Measurements from ENCODE around the gene HTR7. TPM values are rescaled to one million over a fixed set of nuclear protein-coding genes. Genes with fewer than 3 reads are reported as not detected.

The HTR7 gene
- total RNA-seq, 1 donor from 2014 or later, result 0.22 TPM

- Histone ChIP-seq H3K27me3 (ENCODE audit: low read depth) (peaks cover 68% of the 10 kb centered on the region), H3K4me1 (no peaks in the 10 kb centered on the region), H3K27ac (replicated peaks) (no peak overlapping the region), H3K9me3 (replicated peaks) (peaks cover 19% of the 10 kb centered on the region), H3K4me3 (no peak overlapping the region), H3K36me3 (no peaks in the 10 kb centered on the region)
- DNase-seq, result no peak
- intact Hi-C loops (cut with micrococcal nuclease), result no loop called here
- TF ChIP-seq, protein P1, sequence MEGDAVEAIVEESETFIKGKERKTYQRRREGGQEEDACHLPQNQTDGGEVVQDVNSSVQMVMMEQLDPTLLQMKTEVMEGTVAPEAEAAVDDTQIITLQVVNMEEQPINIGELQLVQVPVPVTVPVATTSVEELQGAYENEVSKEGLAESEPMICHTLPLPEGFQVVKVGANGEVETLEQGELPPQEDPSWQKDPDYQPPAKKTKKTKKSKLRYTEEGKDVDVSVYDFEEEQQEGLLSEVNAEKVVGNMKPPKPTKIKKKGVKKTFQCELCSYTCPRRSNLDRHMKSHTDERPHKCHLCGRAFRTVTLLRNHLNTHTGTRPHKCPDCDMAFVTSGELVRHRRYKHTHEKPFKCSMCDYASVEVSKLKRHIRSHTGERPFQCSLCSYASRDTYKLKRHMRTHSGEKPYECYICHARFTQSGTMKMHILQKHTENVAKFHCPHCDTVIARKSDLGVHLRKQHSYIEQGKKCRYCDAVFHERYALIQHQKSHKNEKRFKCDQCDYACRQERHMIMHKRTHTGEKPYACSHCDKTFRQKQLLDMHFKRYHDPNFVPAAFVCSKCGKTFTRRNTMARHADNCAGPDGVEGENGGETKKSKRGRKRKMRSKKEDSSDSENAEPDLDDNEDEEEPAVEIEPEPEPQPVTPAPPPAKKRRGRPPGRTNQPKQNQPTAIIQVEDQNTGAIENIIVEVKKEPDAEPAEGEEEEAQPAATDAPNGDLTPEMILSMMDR (IDR thresholded peaks at IDR 0.05; ENCODE audit: borderline replicate concordance), result no peak
These were observed 10.4 kb downstream of the HTR7 start for GRCh38 chr10:90847436-90847835.

DNA sequence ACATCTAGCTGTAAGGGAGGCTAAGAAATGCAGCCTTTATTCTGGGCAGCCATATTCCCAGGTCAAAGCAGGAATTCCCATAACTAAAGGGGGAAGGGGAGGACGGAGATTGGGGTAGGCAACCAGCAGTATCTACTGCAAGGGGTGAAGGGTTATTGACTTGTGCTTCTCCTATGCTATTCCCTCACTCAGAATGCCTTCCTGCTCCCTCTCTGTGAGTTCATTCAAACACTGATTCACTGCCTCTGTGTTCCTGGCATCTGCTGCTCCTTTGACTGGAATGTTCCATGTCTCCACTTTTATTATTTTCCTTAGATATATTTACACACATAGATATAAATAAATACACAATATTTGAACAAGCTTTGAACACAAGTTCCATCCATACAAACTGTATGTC lies 11.1 kb downstream of the HTR7 start:
- Histone ChIP-seq H3K27ac (replicated peaks) (no peak overlapping the region), H3K4me3 (no peak overlapping the region), H3K27me3 (ENCODE audit: low read depth) (peaks cover 68% of the 10 kb centered on the region), H3K4me1 (no peaks in the 10 kb centered on the region), H3K9me3 (replicated peaks) (peaks cover 19% of the 10 kb centered on the region), H3K36me3 (no peaks in the 10 kb centered on the region)
- no peak for DNase-seq
- intact Hi-C loops (cut with micrococcal nuclease), result no loop called here
- TF ChIP-seq, protein P1 (IDR thresholded peaks at IDR 0.05; ENCODE audit: borderline replicate concordance), result no peak

GRCh38 chr10:90845726-90846125 lies 12.1 kb downstream of the HTR7 start:
- DNase-seq, result no peak
- TF ChIP-seq, protein P1 (IDR thresholded peaks at IDR 0.05; ENCODE audit: borderline replicate concordance), result no peak

DNA sequence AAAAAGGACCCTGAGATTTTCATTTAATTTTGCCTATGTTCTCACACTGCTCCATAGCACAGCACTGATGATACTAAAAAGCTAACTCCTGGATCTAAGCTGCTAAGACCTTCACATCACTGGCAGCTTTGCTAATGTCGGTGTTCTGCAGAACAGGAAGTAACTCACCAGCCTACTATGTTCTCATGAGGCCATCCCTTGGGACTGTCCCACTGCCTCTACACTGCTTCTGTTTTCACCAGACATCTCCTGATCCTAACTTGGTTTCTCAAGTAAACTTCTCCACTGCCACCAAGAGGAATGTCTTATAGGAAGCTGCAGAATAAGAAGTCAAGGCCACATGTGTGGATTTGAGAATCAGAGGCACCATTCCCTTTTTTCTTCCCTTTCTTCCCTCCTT lies 15.1 kb downstream of the HTR7 start:
- Histone ChIP-seq H3K9me3 (replicated peaks) (no peaks in the 10 kb centered on the region), H3K4me3 (no peak overlapping the region), H3K36me3 (no peaks in the 10 kb centered on the region), H3K27ac (replicated peaks) (no peak overlapping the region), H3K4me1 (no peaks in the 10 kb centered on the region), H3K27me3 (ENCODE audit: low read depth) (peaks cover 69% of the 10 kb centered on the region)
- TF ChIP-seq, protein P1 (IDR thresholded peaks at IDR 0.05; ENCODE audit: borderline replicate concordance), result no peak
- intact Hi-C loops (cut with micrococcal nuclease), result no loop called here
- DNase-seq, result no peak

More at GRCh38 chr10:90845726-90846125, 12.1 kb downstream of the HTR7 start:
- no peaks in the 10 kb centered on the region for H3K4me1 ChIP-seq
- H3K9me3 ChIP-seq (replicated peaks), result peaks cover 9% of the 10 kb centered on the region
- intact Hi-C loops (cut with micrococcal nuclease), result no loop called here
- H3K27me3 ChIP-seq (ENCODE audit: low read depth), result peaks cover 74% of the 10 kb centered on the region
- H3K4me3 ChIP-seq, result no peak overlapping the region
- no peak overlapping the region for H3K27ac ChIP-seq (replicated peaks)
- no peaks in the 10 kb centered on the region for H3K36me3 ChIP-seq

DNA sequence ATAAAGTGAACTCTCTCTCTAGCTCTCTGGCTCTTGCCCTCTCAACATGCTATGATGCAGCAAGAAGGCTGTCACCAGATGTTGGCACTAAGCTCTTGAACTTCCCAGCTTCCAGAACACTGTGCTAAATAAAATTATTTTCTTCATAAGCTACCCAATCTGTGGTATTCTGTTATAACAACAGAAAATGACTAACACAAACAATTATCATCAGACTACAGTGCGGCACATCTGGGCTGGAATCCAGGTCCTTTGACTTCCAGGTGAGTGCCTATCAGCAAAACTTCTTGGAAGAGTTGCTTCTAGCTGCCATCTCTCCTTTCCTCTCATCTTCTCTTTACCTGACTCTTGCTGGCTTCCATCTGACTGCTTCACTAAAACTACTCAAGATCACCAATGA lies 20.4 kb downstream of the HTR7 start:
- TF ChIP-seq, protein P1 (IDR thresholded peaks at IDR 0.05; ENCODE audit: borderline replicate concordance), result no peak
- Histone ChIP-seq H3K9me3 (replicated peaks) (no peaks in the 10 kb centered on the region), H3K4me1 (no peaks in the 10 kb centered on the region), H3K36me3 (no peaks in the 10 kb centered on the region), H3K27me3 (ENCODE audit: low read depth) (peaks cover 22% of the 10 kb centered on the region), H3K27ac (replicated peaks) (no peak overlapping the region), H3K4me3 (no peak overlapping the region)
- intact Hi-C loops (cut with micrococcal nuclease), result no loop called here
- DNase-seq, result no peak

DNA sequence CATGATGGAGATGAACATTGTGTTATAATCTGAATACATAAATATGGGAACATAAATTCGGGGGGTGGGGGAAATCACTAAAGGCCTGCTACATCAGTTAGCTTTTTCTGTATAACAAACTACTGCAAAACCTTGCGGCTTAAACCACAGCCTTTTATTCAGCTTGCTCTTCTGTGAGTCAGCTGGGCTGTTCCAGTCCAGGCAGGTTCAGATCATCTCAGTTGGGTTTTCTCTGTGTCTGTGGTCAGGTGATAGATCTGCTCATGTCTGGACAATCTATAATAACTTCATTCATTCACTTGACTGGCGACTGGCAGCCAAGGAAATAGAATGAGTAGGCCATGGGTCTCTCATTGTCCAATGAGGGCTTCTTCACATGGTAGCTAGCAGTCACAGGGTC lies 23.5 kb downstream of the HTR7 start:
- intact Hi-C loops (cut with micrococcal nuclease), result no loop called here
- DNase-seq, result no peak
- Histone ChIP-seq H3K4me3 (no peak overlapping the region), H3K27me3 (ENCODE audit: low read depth) (peaks cover 4% of the 10 kb centered on the region), H3K27ac (replicated peaks) (no peak overlapping the region), H3K36me3 (no peaks in the 10 kb centered on the region), H3K9me3 (replicated peaks) (no peaks in the 10 kb centered on the region), H3K4me1 (no peaks in the 10 kb centered on the region)
- TF ChIP-seq, protein P1 (IDR thresholded peaks at IDR 0.05; ENCODE audit: borderline replicate concordance), result no peak
